Measurements from ENCODE around the gene CHAMP1.

Gene CHAMP1

GRCh38 chr13:114268344-114269280, 45.7 kb upstream of the CHAMP1 start:
- Histone ChIP-seq H4K20me1 (ENCODE audit: low read depth, low read length) (no peaks in the 10 kb centered on the region), H3K79me2 (ENCODE audit: insufficient read depth, low read length) (no peaks in the 10 kb centered on the region), H3K27me3 (ENCODE audit: low read length) (no peaks in the 10 kb centered on the region), H3K9me2 (replicated peaks; ENCODE audit: insufficient read depth, low read length) (no peaks in the 10 kb centered on the region), H3K36me3 (ENCODE audit: low read length) (peaks cover 25% of the 10 kb centered on the region), H3K4me2 (ENCODE audit: low read depth, low read length, poor library complexity, severe bottlenecking) (no peak overlapping the region), H3F3A (ENCODE audit: insufficient read depth) (no peaks in the 10 kb centered on the region), H2AFZ (ENCODE audit: low read depth, low read length, severe bottlenecking) (no peak overlapping the region), H3K4me3 (ENCODE audit: insufficient read depth, low read length, poor library complexity, severe bottlenecking) (no peak overlapping the region), H3K27ac (ENCODE audit: low read depth, low read length) (no peak overlapping the region), H3K9me3 (ENCODE audit: insufficient read depth, low read length) (no peaks in the 10 kb centered on the region), H3K9ac (ENCODE audit: low read length) (no peak overlapping the region)
- no peak for TF ChIP-seq EZH2phosphoT487 (conservative IDR thresholded peaks at IDR 0.05; ENCODE audit: low read length)
- TF ChIP-seq, protein P1, sequence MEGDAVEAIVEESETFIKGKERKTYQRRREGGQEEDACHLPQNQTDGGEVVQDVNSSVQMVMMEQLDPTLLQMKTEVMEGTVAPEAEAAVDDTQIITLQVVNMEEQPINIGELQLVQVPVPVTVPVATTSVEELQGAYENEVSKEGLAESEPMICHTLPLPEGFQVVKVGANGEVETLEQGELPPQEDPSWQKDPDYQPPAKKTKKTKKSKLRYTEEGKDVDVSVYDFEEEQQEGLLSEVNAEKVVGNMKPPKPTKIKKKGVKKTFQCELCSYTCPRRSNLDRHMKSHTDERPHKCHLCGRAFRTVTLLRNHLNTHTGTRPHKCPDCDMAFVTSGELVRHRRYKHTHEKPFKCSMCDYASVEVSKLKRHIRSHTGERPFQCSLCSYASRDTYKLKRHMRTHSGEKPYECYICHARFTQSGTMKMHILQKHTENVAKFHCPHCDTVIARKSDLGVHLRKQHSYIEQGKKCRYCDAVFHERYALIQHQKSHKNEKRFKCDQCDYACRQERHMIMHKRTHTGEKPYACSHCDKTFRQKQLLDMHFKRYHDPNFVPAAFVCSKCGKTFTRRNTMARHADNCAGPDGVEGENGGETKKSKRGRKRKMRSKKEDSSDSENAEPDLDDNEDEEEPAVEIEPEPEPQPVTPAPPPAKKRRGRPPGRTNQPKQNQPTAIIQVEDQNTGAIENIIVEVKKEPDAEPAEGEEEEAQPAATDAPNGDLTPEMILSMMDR (IDR thresholded peaks at IDR 0.05; ENCODE audit: insufficient read depth, low read length, poor library complexity, severe bottlenecking), result no peak

- Histone ChIP-seq H3K9ac (ENCODE audit: low read length) (no peak overlapping the region), H3K27ac (ENCODE audit: low read depth, low read length) (no peak overlapping the region), H4K20me1 (ENCODE audit: low read depth, low read length) (no peaks in the 10 kb centered on the region), H3K4me2 (ENCODE audit: low read depth, low read length, poor library complexity, severe bottlenecking) (no peak overlapping the region), H3K36me3 (ENCODE audit: low read length) (peaks cover 21% of the 10 kb centered on the region; the same call in 1 of the 2 replicates), H3K9me2 (replicated peaks; ENCODE audit: insufficient read depth, low read length) (no peaks in the 10 kb centered on the region), H3K9me3 (ENCODE audit: insufficient read depth, low read length) (no peaks in the 10 kb centered on the region), H3F3A (ENCODE audit: insufficient read depth) (no peaks in the 10 kb centered on the region), H3K27me3 (ENCODE audit: low read length) (no peaks in the 10 kb centered on the region), H2AFZ (ENCODE audit: low read depth, low read length, severe bottlenecking) (no peak overlapping the region), H3K79me2 (ENCODE audit: insufficient read depth, low read length) (no peaks in the 10 kb centered on the region), H3K4me3 (ENCODE audit: insufficient read depth, low read length, poor library complexity, severe bottlenecking) (no peak overlapping the region)
- TF ChIP-seq, protein P1 (IDR thresholded peaks at IDR 0.05; ENCODE audit: insufficient read depth, low read length, poor library complexity, severe bottlenecking), result no peak
- TF ChIP-seq EZH2phosphoT487 (conservative IDR thresholded peaks at IDR 0.05; ENCODE audit: low read length), result no peak
Observed at GRCh38 chr13:114269281-114269770, 45.0 kb upstream of the CHAMP1 start.

DNA sequence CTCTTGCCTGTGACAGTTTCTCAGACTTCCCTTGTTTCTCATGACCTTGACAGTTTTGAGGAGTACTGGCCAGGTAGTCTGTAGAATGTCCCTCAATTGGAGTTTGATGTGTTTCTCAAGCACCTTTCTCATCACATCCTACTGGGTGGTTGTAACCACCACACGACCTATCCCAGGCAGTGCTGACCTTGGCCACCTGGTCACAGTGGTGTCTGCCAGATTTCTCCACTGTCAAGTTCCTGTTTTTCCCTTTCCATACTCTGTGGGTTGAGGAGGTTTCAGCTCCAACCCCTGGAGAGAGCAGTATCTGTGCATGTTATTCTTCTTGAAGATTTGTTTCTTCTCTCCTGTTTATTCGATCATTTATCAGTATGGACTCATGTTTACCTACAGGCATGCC, 41.3 kb upstream of the CHAMP1 start:
- H3K27ac ChIP-seq (ENCODE audit: low read depth, low read length), result no peak overlapping the region
- no peak overlapping the region for H3K4me3 ChIP-seq (ENCODE audit: insufficient read depth, low read length, poor library complexity, severe bottlenecking)
- no peaks in the 10 kb centered on the region for H3K27me3 ChIP-seq (ENCODE audit: low read length)
- H3K4me2 ChIP-seq (ENCODE audit: low read depth, low read length, poor library complexity, severe bottlenecking), result no peak overlapping the region
- H3K9ac ChIP-seq (ENCODE audit: low read length), result no peak overlapping the region
- no peaks in the 10 kb centered on the region for H3K9me3 ChIP-seq (ENCODE audit: insufficient read depth, low read length)
- H4K20me1 ChIP-seq (ENCODE audit: low read depth, low read length), result no peaks in the 10 kb centered on the region
- no peaks in the 10 kb centered on the region for H3K9me2 ChIP-seq (replicated peaks; ENCODE audit: insufficient read depth, low read length)
- peaks cover 11% of the 10 kb centered on the region; the same call in 1 of the 2 replicates for H3K36me3 ChIP-seq (ENCODE audit: low read length)
- TF ChIP-seq, protein P1 (IDR thresholded peaks at IDR 0.05; ENCODE audit: insufficient read depth, low read length, poor library complexity, severe bottlenecking), result no peak
- no peak for TF ChIP-seq EZH2phosphoT487 (conservative IDR thresholded peaks at IDR 0.05; ENCODE audit: low read length)
- no peaks in the 10 kb centered on the region for H3K79me2 ChIP-seq (ENCODE audit: insufficient read depth, low read length)
- no peak overlapping the region for H2AFZ ChIP-seq (ENCODE audit: low read depth, low read length, severe bottlenecking)
- no peaks in the 10 kb centered on the region; the same call in 1 of the 2 replicates for H3F3A ChIP-seq (ENCODE audit: insufficient read depth)

All from SU-DHL-6 (cell line).